ENCODE results near the gene CYTH4. TPM values are rescaled to one million over a fixed set of nuclear protein-coding genes. Genes with fewer than 3 reads are reported as not detected.
"Not testable (repeated sequence)": the region's sequence is repeated elsewhere in the genome, so short reads cannot be mapped to it uniquely, and the experiment has no call there.

CYTH4 gene
- total RNA-seq = 10 to 100 TPM; 16.7 to 71.2 (median 44.7) TPM

GRCh38 chr22:37282385-37282677, at the start of gene CYTH4:
TSS of gene CYTH4 (plus strand) at chr22:37282508. CDS start at chr22:37282570, 62 bp downstream.
- DNase-seq (peak; percentile 77 to 90), ATAC-seq (ENCODE audit: low FRiP score in 2 of 2) (peak; percentile 70 to 78)
- no peak for TF ChIP-seq EP300 (IDR thresholded peaks at IDR 0.05)
- peak; percentile 31 to 65 for TF ChIP-seq POLR2AphosphoS5 (IDR thresholded peaks at IDR 0.05)
- TF ChIP-seq POLR2A (IDR thresholded peaks at IDR 0.05) = peak in 2 of 4 donors; percentile 17 to 79
- no peak for TF ChIP-seq CTCF (IDR thresholded peaks at IDR 0.05)
- Histone ChIP-seq H3K4me3 (peak within 1 kb of the TSS in 3 of 4 donors; percentile 39 to 56 (median 49)), H3K4me1 (peaks cover 7 to 40% (median 15%) of the 10 kb centered on the region in 4 donors), H3K9me3 (no peaks in the 10 kb centered on the region), H3K27me3 (no peaks in the 10 kb centered on the region), H3K36me3 (peaks cover 0 to 2% (median 0%) of the 10 kb centered on the region in 4 donors), H3K27ac (peak within 1 kb of the TSS; percentile 81 to 89 (median 88))
- 17 to 41% methylated on average over 11 to 12 of the region's 12 CpGs for WGBS, 2 donors

GRCh38 chr22:37233371-37233750, 48.9 kb upstream of the CYTH4 start:
- 84 to 87% methylated on average over 12 of the region's 12 CpGs for WGBS, 2 donors
- not testable (repeated sequence) for H3K27ac ChIP-seq; H3K4me3 ChIP-seq; H3K36me3 ChIP-seq; ATAC-seq (ENCODE audit: low FRiP score in 2 of 2); H3K27me3 ChIP-seq; DNase-seq; H3K9me3 ChIP-seq
- peaks cover 11 to 43% (median 31%) of the 10 kb centered on the region in 4 donors for H3K4me1 ChIP-seq

- Histone ChIP-seq H3K27ac (peak overlapping the region in 1 of 4 donors; percentile 35), H3K9me3 (no peaks in the 10 kb centered on the region), H3K4me1 (peaks cover 10 to 37% (median 25%) of the 10 kb centered on the region in 4 donors), H3K4me3 (no peak overlapping the region), H3K27me3 (no peaks in the 10 kb centered on the region), H3K36me3 (no peaks in the 10 kb centered on the region)
- no peak for TF ChIP-seq POLR2AphosphoS5 (IDR thresholded peaks at IDR 0.05)
- no peak for TF ChIP-seq POLR2A (IDR thresholded peaks at IDR 0.05)
- no peak for TF ChIP-seq EP300 (IDR thresholded peaks at IDR 0.05)
- TF ChIP-seq CTCF (IDR thresholded peaks at IDR 0.05) = no peak
- 53 to 68% methylated on average over 19 to 27 of the region's 27 CpGs for WGBS, 2 donors
- ATAC-seq (ENCODE audit: low FRiP score in 2 of 2) (no peak), DNase-seq (no peak)
These were observed 48.3 kb upstream of the CYTH4 start for GRCh38 chr22:37233751-37234631.

- peak overlapping the region in 2 of 4 donors; percentile 30 to 35 for H3K27ac ChIP-seq
- no peak overlapping the region for H3K4me3 ChIP-seq
- DNase-seq (no peak), ATAC-seq (ENCODE audit: low FRiP score in 2 of 2) (no peak)
- H3K4me1 ChIP-seq = peaks cover 6 to 26% (median 15%) of the 10 kb centered on the region in 4 donors
- no peaks in the 10 kb centered on the region for H3K36me3 ChIP-seq
- 73 to 74% methylated on average over 16 of the region's 16 CpGs for WGBS, 2 donors
- TF ChIP-seq CTCF (IDR thresholded peaks at IDR 0.05) (no peak), POLR2AphosphoS5 (IDR thresholded peaks at IDR 0.05) (no peak), EP300 (IDR thresholded peaks at IDR 0.05) (no peak), POLR2A (IDR thresholded peaks at IDR 0.05) (no peak)
- H3K27me3 ChIP-seq = no peaks in the 10 kb centered on the region
- no peaks in the 10 kb centered on the region for H3K9me3 ChIP-seq
These were observed 47.3 kb upstream of the CYTH4 start for GRCh38 chr22:37234736-37235711.

All from upper lobe of left lung (tissue), 6 donors.